ENCODE measurements around the gene MEGF11.

Gene MEGF11

DNA sequence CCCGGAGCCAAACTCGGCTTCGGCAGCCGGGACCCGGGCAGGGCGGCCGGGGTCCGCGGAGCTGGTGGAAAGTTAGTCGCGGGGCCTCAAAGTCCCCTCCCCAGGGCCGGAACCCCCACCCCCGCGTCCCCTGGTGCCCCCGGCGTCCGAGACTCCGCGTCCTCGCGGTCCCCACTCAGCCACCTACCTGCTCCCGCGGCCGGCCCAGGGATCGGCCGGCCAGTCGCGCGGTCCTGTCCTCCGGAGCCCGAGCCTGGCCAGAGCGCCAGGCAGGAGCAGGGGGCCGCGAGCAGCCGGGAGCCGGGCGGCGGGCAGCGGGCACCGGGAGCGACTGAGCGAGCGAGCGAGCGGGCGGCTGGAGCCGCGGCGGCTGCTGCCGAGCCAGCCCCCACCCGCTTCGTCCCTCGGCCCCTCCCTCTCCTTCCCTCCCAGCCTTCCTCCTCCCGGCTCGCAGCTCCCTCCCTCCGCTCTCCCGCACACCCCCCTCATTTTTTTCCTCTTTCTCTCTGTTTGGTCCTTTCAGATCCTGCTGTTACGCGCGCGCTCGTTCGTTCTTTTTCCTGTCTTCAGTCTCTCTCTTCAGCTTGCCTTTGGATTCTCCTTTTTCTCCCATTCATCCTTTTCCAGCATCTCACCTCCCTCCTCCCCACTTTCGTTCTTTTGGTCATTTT is at the start of gene MEGF11:
TSS of gene MEGF11 (minus strand) at position 333 of the 671 bp plus-strand sequence. CDS start 125,347 bp downstream, outside the sequence.
- DNase-seq, result no peak

DNA sequence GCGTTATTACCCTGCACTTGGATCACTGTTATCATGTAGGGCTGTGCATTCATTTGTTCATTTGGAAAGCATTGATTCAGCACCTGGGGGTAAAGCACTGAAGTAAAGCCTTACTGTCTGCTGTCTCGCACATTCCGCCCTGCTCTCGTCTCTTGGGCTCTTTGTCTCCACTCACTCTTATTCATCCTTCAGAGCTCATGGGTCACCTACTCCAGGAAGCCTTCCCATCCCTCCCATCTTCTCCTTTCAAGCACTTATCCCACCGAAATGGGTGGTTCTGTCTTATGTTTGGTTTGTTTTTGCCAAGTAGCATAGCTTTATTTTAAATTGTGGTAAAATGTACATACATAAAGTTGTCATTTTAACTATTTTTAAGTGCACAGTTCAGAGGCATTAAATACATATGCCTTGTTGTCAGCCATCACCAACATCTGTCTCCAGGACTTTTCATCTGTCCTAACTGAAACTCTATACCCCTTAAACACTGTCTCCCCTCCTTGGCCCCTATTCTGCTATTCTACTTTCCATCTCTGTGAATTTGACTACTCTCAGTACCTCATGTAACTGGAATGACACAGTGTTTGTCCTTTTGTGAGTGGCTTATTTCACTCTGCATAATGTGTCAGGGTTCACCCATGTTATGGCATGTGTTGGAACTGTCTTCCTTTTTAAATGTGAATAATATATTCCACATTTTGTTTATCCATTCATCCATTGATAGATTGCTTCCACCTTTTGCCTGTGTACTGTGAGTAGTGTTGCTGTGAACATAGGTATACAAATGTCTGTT is 49.1 kb upstream of the MEGF11 start:
- DNase-seq, result no peak

DNA sequence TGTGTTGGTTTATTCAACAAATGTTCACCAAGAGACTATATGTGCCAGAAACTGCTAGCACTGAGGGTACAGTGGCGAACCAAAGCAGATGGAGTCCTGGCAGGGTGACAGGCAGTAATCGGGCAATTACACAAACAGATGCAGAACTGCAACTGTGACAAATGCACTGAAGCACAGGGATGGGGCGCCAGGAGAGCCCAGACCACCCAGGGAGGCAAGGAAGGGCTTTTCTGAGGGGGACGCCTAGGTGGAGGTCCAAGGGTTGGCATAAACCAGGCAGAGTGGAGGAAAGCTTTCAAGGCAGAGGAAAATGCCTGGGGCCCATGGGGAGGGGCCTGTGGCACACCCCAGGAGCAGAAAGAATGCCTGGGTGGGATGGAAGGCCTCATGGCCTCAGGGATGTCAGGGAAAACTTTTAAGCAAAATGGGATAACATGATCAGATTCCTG is 45.3 kb upstream of the MEGF11 start:
- no peak for DNase-seq

- DNase-seq, result no peak
Observed at GRCh38 chr15:66296186-66296585, 42.6 kb upstream of the MEGF11 start.

DNA sequence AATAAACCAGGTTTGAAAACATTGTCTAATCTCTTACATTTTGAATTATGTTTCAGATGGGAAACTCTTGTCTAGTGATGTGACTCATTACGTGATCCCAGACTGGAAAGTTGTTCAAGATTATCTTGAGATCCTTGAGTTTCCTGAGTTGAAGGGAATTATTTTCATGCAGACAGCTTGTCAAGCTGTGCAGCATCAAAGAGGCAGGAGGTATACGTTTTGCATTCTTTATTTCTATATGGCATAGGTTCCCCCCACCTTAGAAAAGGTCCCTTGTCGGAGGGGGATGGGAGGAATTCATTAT is 41.3 kb upstream of the MEGF11 start:
- DNase-seq, result no peak

DNA sequence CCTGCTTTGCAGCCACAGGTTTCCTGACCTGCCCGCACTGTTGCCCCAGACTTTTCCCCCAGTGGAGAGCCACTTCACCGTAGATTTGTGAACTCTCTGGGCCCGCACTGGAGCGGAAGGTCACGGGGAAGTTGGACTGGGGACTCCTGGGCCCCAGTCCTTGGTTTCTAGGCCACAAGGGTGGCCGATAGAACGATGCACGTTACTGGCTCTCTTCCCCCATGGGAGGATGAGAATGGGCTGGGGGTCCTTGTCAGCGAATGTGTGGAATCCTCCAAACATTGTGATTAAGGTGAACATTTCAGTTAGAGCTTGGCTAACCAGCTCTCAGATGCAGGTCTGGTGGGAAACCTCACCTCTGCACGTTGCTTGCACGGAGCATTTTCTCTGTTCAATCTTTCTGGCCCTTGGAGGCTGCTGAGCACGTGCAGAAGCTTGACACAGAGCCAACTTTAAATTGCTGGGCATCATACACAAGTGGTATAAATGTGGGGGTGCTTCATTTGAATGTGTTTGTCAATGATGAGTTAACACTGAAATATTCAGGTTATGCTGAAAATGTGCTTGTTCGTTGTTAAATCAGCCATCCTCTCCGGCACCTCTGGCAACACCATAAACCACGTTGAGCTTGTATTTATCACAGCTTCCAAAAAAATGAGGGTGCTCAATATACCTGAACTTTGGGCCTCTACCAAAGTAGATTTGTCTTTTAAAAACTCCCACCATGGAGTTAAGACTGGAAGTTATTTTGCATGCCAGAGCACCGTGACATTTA is 40.8 kb upstream of the MEGF11 start:
- no peak for DNase-seq

GRCh38 chr15:66293419-66294156 is 40.0 kb upstream of the MEGF11 start, which contains the start of gene DIS3L:
DIS3L (plus strand) TSS chr15:66293568; CDS start chr15:66293597, 29 bp downstream.
- DNase-seq, result peak; percentile 78

- DNase-seq, result peak; percentile 22
Observed at GRCh38 chr15:66292571-66293418, 39.2 kb upstream of the MEGF11 start.

DNA sequence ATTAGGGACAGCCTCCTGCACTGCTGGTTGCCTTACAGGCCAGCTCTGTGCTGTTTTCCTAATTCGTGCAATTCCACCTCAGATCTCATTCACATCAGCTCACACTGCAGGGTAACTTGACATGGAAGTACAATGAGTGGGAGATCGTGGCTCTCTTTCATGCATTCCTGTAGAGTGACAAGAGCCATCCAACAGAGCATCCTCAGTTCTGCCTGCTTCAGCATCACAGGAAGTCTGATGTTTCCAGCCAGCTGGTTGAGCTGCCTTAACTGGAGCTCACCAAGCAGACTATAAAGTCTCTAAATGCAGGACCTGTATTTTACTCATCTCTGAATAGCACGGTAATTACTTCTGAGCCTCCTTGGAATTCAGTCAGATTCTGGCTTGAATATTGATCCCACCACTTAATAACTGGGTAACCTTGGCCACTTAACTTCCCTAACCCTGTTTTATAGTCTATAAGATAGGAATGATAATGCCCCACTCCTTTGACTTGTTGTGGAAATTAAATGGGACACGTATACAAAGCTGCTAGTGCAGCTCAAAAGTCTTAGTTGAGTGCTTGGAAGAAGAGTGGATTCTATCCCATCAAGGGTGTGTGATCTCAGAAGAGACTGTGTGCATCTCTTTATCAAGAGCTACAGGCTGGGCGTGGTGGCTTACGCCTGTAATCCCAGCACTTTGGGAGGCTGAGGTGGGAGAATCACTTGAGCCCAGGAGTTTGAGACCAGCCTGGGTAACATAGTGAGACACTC is 38.4 kb upstream of the MEGF11 start:
- DNase-seq, result no peak

- DNase-seq, result no peak
Observed at GRCh38 chr15:66290518-66290917, 37.0 kb upstream of the MEGF11 start.

- DNase-seq, result no peak
Observed at GRCh38 chr15:66290007-66290406, 36.5 kb upstream of the MEGF11 start.

DNA sequence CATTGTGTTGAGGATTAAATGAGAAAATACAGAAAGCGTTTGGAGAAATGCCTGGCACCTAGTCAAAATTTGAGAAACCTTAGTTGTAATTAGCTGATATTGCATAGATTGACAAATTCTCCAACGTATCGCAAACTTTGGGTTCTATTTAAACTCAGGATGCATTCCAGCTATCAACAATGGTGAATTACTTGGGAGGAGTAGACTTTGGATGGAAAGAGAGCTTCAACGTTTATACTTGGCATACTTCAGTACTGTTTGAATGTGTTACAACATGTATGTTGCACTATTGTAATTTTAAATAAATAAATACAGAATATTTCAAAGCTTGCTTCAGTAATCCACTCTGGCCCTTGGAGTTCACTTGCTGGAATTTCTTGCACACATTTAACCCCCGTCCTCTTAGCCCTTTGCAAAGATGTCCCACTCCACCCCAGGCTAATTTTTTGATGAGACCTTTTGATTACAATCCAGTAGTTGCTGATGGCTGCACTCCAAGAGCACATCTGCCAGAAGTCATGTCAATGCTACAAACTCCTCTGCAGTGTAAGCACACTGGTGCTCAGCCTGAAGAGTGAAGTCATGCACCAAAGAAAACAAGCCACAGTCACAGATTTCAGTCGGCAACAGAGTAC is 35.1 kb upstream of the MEGF11 start:
- DNase-seq, result no peak

GRCh38 chr15:66288093-66288492 is 34.5 kb upstream of the MEGF11 start:
- DNase-seq, result no peak

- DNase-seq, result no peak
Observed at GRCh38 chr15:66287461-66288057, 34.0 kb upstream of the MEGF11 start.

DNA sequence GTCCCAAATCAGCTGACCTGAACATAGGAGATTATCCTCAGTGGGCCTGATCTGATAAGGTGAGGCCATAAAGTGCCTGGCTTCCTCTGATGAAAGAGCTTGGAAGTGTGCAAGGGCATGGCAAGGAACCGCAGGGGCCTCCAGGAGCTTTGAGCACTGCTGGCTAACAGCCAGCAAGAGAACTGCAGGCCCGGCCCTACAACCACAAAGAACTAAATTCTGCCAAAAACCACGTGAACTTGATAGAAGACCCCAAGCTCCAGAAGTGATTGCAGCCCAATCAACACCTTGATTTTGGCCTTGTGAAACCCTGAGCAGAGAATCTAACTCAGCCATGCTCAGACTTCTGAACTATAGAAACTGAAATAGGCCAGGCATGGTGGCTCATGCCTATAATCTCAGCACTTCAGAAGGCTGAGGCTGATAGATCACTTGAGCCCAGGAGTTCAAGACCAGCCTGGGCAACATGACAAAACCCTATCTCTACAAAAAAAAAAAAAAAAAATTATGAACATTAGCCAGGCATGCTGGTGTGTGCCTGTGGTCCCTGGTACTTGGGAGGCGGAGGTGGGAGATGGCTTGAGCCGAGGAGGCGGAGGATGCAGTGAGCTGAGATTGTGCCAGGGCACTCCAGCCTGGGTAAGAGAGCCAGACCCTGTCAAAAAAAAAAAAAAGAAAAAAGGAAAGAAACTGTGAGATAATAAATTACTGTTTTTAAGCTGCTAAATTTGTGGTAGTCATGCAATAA is 32.2 kb upstream of the MEGF11 start:
- DNase-seq, result no peak

DNA sequence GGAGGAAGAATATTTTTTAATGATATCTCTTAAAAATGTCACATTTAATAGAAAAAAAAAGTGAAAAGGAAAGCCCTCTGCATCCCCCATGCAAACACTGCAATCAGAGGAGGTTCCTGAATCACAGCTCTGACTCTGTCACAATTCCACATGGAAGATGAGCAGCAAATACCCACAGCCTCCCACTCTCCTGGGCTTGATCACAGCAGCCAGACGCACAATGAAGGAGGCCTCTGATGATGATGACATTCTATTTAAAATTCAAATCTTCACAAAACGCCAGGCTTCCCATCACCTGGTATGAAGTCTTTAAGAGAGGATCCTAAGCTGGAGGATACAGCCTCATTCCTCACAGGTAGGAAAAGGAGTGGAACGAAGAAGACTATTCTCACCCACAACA is 30.7 kb upstream of the MEGF11 start:
- no peak for DNase-seq

DNA sequence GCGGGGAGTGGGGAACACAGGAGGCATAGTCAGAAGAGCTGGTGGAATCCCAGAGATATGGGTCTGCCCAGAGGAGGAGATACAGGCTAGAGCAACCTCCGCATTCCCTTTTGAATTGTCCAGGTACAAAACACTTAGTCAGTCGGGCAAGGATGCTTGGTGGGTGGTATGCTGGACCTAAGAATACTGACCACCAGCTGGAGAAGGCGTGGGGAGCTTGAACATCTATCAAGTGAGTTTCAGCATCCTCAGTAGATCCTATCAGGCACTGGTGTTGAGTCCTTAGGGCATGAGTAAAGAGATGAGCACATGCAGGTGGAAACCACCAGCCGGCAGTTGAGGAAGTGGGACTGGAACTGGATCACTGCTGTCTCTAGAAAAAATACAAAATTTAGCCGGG is 25.1 kb upstream of the MEGF11 start:
- DNase-seq, result no peak

DNA sequence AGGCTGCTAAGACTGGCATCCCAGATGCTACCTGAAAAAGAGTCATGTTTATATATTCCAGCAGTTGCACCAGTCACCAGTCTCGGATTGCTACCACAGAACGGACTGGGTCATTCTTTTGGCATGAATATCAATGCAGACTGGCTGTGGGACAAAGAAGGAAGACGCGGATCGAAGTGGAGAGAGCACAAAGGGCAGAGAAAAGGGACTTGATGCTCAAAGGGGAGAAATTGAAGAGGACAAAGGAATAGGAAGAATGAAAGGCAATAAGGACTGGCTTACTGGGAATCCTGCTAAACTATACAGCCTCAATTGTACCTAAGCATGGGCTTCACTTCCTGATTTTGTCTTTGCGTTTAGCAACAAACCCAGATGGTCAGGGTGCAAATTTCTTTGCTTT is 24.5 kb upstream of the MEGF11 start:
- DNase-seq, result no peak

GRCh38 chr15:66276546-66276945 is 23.0 kb upstream of the MEGF11 start:
- DNase-seq, result no peak

DNA sequence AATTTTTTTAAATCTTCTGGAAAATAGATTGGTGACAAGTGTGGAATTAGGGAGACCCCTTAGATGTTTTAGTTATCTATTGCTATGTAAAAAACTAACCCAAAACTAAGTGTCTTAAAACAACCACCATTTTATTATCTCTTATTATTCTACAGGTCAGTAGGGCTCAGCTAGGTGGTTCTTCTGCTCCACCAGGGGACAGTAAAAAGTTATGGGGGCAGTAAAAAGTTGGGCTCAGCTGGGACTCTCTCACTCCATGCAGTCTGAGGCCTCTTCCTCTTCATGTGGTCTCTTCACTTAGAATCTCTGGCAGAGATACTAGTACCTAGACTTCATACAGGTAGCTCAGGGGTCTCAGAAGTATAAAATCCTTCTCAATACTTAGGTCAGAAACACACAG is 21.8 kb upstream of the MEGF11 start:
- DNase-seq, result no peak

Data from activated T-cell treated with anti-CD3 and anti-CD28 coated beads, Interleukin-2, amount 50 U/mL, for 1 hour (primary cell).